GM12878 (cell line): ENCODE data around the gene BCKDHB. TPM values are rescaled to one million over a fixed set of nuclear protein-coding genes. Genes with fewer than 3 reads are reported as not detected.

Experiments
- ATAC-seq: fragments of 200-7000 bp; cut with Tn5 transposase; 3 replicates; pipeline ENCODE4 v1.9.1; 2020; ENCODE audit warnings: mild to moderate bottlenecking, moderate library complexity
- BruUV-seq: library from RNA; stranded (reverse); fragments of 400-500 nt; replicated peaks from 2 replicates; lab custom pipeline; 2021; lab: Mats Ljungman, UMichigan
- CTCF ChIA-PET: fragments of 300-600 bp; sonication (Branson Sonifier 250); formaldehyde crosslinking; extraction: SDS; loops from one replicate; lab custom pipeline; 2021; ENCODE audit warnings: inconsistent platforms; lab: Yijun Ruan, JAX
- POLR2A ChIA-PET: fragments of 350-600 bp; formaldehyde crosslinking; extraction: SDS; loops from one replicate; lab custom pipeline; 2021; ENCODE audit warnings: inconsistent platforms; lab: Charles Lee
- RAD21 ChIA-PET: fragments of 300-600 bp; sonication (Branson Sonifier 250); formaldehyde crosslinking; loops from one replicate; lab custom pipeline; 2023; ENCODE audit warnings: antibody characterized with exemption; ENCODE audit not compliant: unreplicated experiment; lab: Charles Lee
- SMC1A ChIA-PET: fragments of 300-600 bp; sonication (Branson Sonifier 250); formaldehyde crosslinking; loops from one replicate; lab custom pipeline; 2023; ENCODE audit not compliant: unreplicated experiment, uncharacterized antibody; lab: Charles Lee
- DNase-seq: peaks from one replicate; pipeline ENCODE4 v3.0.0-alpha.2; 2011; ENCODE audit warnings: low read depth, low spot score
- FAIRE-seq: peaks from 3 replicates; lab custom pipeline; 2011; peaks lifted over from hg19 to GRCh38; lab: Jason Lieb, UNC
- H2AFZ ChIP-seq: 2 replicates; pipeline ENCODE4 v1.6.0; 2011; ENCODE audit warnings: low read depth, low read length, control low read depth; ENCODE audit not compliant: control insufficient read depth
- H3K27ac ChIP-seq: 2 replicates; pipeline ENCODE4 v1.5.1; 2011; ENCODE audit warnings: control low read depth; ENCODE audit not compliant: control insufficient read depth, insufficient read depth
- H3K27me3 ChIP-seq, 2 experiments: replicated peaks in 1 of 2; 2 replicates each; pipeline versions ENCODE4 v1.6.0 to v1.6.1; 2011; ENCODE audit warnings: low read length in 1 of 2; ENCODE audit not compliant: control insufficient read depth in 2 of 2, insufficient read depth in 2 of 2
- H3K36me3 ChIP-seq, 2 experiments: 2 replicates each; pipeline ENCODE4 v1.5.1; 2011; ENCODE audit warnings: low read length in 1 of 2; ENCODE audit not compliant: control insufficient read depth in 2 of 2, insufficient read depth in 2 of 2
- H3K4me1 ChIP-seq: 2 replicates; pipeline ENCODE4 v1.6.1; 2011; ENCODE audit warnings: mild to moderate bottlenecking, low read length, moderate library complexity, mixed read lengths; ENCODE audit not compliant: control insufficient read depth, insufficient read depth
- H3K4me2 ChIP-seq: 2 replicates; pipeline ENCODE4 v1.6.0; 2011; ENCODE audit warnings: control low read depth; ENCODE audit not compliant: control insufficient read depth, insufficient read depth
- H3K4me3 ChIP-seq: fragments of 200-600 bp; sonication (generic); 2 replicates; pipeline ENCODE4 v1.5.1; 2016
- H3K79me2 ChIP-seq: 2 replicates; pipeline ENCODE4 v1.6.0; 2011; ENCODE audit warnings: low read length; ENCODE audit not compliant: control insufficient read depth, insufficient read depth
- H3K9ac ChIP-seq: 2 replicates; pipeline ENCODE4 v1.8.0; 2011; ENCODE audit warnings: low read length, control low read depth, mixed read lengths; ENCODE audit not compliant: control insufficient read depth, insufficient read depth
- H3K9me3 ChIP-seq: replicated peaks from 3 replicates; pipeline ENCODE4 v1.5.1; 2011; ENCODE audit warnings: mild to moderate bottlenecking, low read length; ENCODE audit not compliant: control insufficient read depth, insufficient read depth
- H4K20me1 ChIP-seq: 2 replicates; pipeline ENCODE4 v1.6.0; 2011; ENCODE audit not compliant: control insufficient read depth, insufficient read depth
- BACH1 ChIP-seq: fragments of 450-650 bp; IDR thresholded peaks from 2 replicates; pipeline ENCODE4 v1.6.1; 2017; ENCODE audit warnings: mild to moderate bottlenecking, borderline replicate concordance
- BMI1 ChIP-seq: fragments of 450-650 bp; IDR thresholded peaks from 2 replicates; pipeline ENCODE4 v1.6.1; 2016; ENCODE audit warnings: mild to moderate bottlenecking, moderate library complexity, borderline replicate concordance
- CHD4 ChIP-seq: fragments of 200-600 bp; sonication (generic); IDR thresholded peaks from 2 replicates; pipeline ENCODE4 v1.6.1; 2016; ENCODE audit warnings: mild to moderate bottlenecking
- DPF2 ChIP-seq: fragments of 450-650 bp; IDR thresholded peaks from 2 replicates; pipeline ENCODE4 v1.6.1; 2017; ENCODE audit warnings: mild to moderate bottlenecking
- RELA ChIP-seq: fragments of 450-650 bp; IDR thresholded peaks from 2 replicates; pipeline ENCODE4 v1.8.0; 2014; ENCODE audit warnings: borderline replicate concordance; ENCODE audit not compliant: partially characterized antibody
- TCF12 ChIP-seq: IDR thresholded peaks from 2 replicates; pipeline ENCODE4 v1.6.1; 2011; ENCODE audit warnings: low read depth, mild to moderate bottlenecking, low read length
- ZNF274 ChIP-seq: IDR thresholded peaks from one replicate; pipeline ENCODE4 v1.8.0; 2011; ENCODE audit not compliant: insufficient read length, insufficient read depth
- WGBS: methylation state at CpG from one replicate; pipeline ENCODE4 v1.1.6; 2016; ENCODE audit warnings: low lambda C conversion rate; ENCODE audit not compliant: insufficient replicate concordance, insufficient coverage; ENCODE audit errors: missing lambda C conversion rate; 5-methylcytosine and 5-hydroxymethylcytosine counted together
- in situ Hi-C: fragments of 300-500 bp; cut with MboI; formaldehyde crosslinking; loops from 9 replicates; pipeline ENCODE4 v1.14.3; 2018; ENCODE audit warnings: mixed read lengths
- intact Hi-C: fragments of 100-400 bp; cut with micrococcal nuclease; formaldehyde crosslinking; loops from one replicate; pipeline ENCODE4 v1.14.2; 2022; ENCODE audit not compliant: unreplicated experiment
- polyA plus RNA-seq, 11 experiments: library from polyadenylated mRNA; depleted of rRNA in 4 of 11; unstranded in 6 of 11; stranded (reverse) in 5 of 11; fragments of >200 nt; fragmentation: Nextera tagmentation in 4 of 11; fragmentation: Illumina TruSeq in 1 of 11; extraction: Ambion mirVana in 4 of 11; extraction: Trizol in 1 of 11; gene quantifications; 1 replicate in 1 of 11; 2 replicates in 10 of 11; pipeline versions ENCODE4 v1.2.1 to v1.2.3, GENCODE V29; 2011 to 2016; ENCODE audit warnings: inconsistent platforms in 2 of 11, missing spikeins in 2 of 11, low read depth in 1 of 11
- total RNA-seq, 4 experiments: library from RNA; depleted of rRNA in 3 of 4; stranded (reverse); fragments of >200 nt in 3 of 4; fragmentation: Illumina TruSeq in 1 of 4; extraction: Trizol in 1 of 4; gene quantifications; 2 replicates each; pipeline versions ENCODE4 v1.2.1 to v1.2.3, GENCODE V29; 2013 to 2021
- TF ChIP-seq, protein P1 (sequence below): fragments of 450-650 bp; IDR thresholded peaks from 2 replicates; pipeline ENCODE4 v1.6.1; 2018; ENCODE audit warnings: borderline replicate concordance, mild to moderate bottlenecking; ENCODE audit not compliant: partially characterized antibody
- TF ChIP-seq, protein P2 (sequence below): fragments of 150-350 bp; IDR thresholded peaks from 2 replicates; pipeline ENCODE4 v1.6.1; 2014; ENCODE audit warnings: mild to moderate bottlenecking, low read depth, low read length
- TF ChIP-seq, protein P3 (sequence below): IDR thresholded peaks from 2 replicates; pipeline ENCODE4 v1.6.1; 2011; ENCODE audit warnings: borderline replicate concordance, low read depth, mild to moderate bottlenecking, moderate library complexity, mixed read lengths, low read length; ENCODE audit not compliant: insufficient read depth; ENCODE audit errors: extremely low read length
- TF ChIP-seq, protein P4 (sequence below): IDR thresholded peaks from 2 replicates; pipeline ENCODE4 v1.6.1; 2011; ENCODE audit warnings: low read depth, low read length, improper control_type of control experiment, borderline replicate concordance

Gene BCKDHB
- total and polyA plus RNA-seq, 10 of the 15 experiments (the other 5 are each of a cell fraction or from before 2014, with no cell fraction given), result 12.9 to 57.1 (median 25.3) TPM

DNA sequence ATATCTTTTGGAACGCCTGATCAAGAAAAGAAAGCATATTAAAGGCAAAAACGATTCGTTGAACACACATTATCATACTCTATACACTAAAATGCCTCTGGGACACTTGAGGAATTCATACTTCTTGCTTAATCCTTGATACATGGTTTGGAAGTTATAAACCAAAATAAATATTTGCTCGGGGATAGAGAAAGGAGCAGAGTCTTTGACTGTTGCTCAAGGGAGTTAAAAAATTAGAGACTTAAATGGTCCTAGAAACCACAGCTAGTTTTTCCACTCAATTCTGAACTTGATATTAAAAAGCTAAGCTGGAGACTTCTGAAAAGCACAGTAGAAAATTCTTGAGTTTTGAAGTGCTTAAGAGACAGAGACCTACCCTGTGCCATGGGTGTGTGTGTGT is 98.9 kb downstream of the BCKDHB start:
- no peak for TF ChIP-seq CHD4
- TF ChIP-seq BMI1, result no peak
- no peak for TF ChIP-seq DPF2
- WGBS, result 95% methylated on average over 4 of the region's 4 CpGs
- POLR2A ChIA-PET, result interaction anchor here (0.7 kb wide), 1 partner anchor 35 kb away, joined by 3 read pairs; no protein-coding TSS in a partner anchor
- Histone ChIP-seq H4K20me1 (no peaks in the 10 kb centered on the region), H3K9me3 (no peaks in the 10 kb centered on the region), H3K79me2 (no peaks in the 10 kb centered on the region), H2AFZ (no peak overlapping the region), H3K27ac (no peak overlapping the region), H3K4me1 (peaks cover under 1% of the 10 kb centered on the region; the same call in 1 of the 2 replicates), H3K4me3 (no peak overlapping the region), H3K36me3 (no peaks in the 10 kb centered on the region), H3K27me3 (no peaks in the 10 kb centered on the region), H3K4me2 (no peak overlapping the region), H3K9ac (no peak overlapping the region)
- no peak for DNase-seq
- CTCF ChIA-PET, result interaction anchor here (3.3 kb wide), 1 partner anchor 8 kb away, joined by 18 read pairs; no protein-coding TSS in a partner anchor
- RAD21 ChIA-PET, result interaction anchor here (1.7 kb wide), 1 partner anchor 9 kb away, joined by 6 read pairs; no protein-coding TSS in a partner anchor
- intact Hi-C loops, result no loop called here
- SMC1A ChIA-PET, result interaction anchor here (0.7 to 4.2 kb wide), 2 partner anchors 8 to 187 kb away, joined by 3 to 19 read pairs; no protein-coding TSS in a partner anchor
- BruUV-seq, result no TSS peak
- in situ Hi-C loops, result loop anchor here (25.0 kb wide), 1 partner anchor 1807 kb away; no protein-coding TSS in a partner anchor
- no peak for ATAC-seq
- FAIRE-seq, result no peak

DNA sequence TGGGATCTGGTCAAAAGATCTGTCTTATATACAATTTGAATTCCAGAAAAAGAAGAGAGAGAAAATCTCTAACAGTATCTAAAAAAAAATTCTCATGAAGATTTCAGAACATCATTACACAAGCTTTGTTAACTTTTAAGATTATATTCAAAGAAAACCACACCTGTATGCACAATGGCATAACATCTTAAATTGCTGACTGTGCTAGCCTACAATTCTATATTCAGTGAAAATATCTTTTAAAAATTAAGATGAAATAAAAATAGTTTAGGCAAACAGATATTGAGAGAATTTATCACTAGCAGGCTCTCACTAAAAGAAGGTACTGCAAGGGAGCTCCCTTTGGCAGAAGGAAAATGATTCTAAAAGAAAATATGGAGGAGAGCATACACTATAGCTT is 100.3 kb downstream of the BCKDHB start:
- Histone ChIP-seq H3K27me3 (no peaks in the 10 kb centered on the region), H3K36me3 (no peaks in the 10 kb centered on the region), H3K4me2 (no peak overlapping the region), H2AFZ (no peak overlapping the region), H3K79me2 (no peaks in the 10 kb centered on the region), H3K4me3 (no peak overlapping the region), H3K4me1 (peaks cover 3% of the 10 kb centered on the region), H3K27ac (no peak overlapping the region), H3K9ac (no peak overlapping the region), H3K9me3 (no peaks in the 10 kb centered on the region), H4K20me1 (no peaks in the 10 kb centered on the region)
- FAIRE-seq (no peak), ATAC-seq (no peak), DNase-seq (no peak)
- ChIA-PET SMC1A (interaction anchor here (0.6 kb wide), 1 partner anchor 44 kb away, joined by 3 read pairs; no protein-coding TSS in a partner anchor), POLR2A (no interaction called here), RAD21 (no interaction called here), CTCF (no interaction called here)
- in situ Hi-C loops (loop anchor here (25.0 kb wide), 1 partner anchor 1806 kb away; no protein-coding TSS in a partner anchor), intact Hi-C loops (no loop called here)
- BruUV-seq, result no TSS peak
- TF ChIP-seq RELA (no peak), BACH1 (no peak), ZNF274 (no peak), TCF12 (no peak)
- TF ChIP-seq, protein P1, sequence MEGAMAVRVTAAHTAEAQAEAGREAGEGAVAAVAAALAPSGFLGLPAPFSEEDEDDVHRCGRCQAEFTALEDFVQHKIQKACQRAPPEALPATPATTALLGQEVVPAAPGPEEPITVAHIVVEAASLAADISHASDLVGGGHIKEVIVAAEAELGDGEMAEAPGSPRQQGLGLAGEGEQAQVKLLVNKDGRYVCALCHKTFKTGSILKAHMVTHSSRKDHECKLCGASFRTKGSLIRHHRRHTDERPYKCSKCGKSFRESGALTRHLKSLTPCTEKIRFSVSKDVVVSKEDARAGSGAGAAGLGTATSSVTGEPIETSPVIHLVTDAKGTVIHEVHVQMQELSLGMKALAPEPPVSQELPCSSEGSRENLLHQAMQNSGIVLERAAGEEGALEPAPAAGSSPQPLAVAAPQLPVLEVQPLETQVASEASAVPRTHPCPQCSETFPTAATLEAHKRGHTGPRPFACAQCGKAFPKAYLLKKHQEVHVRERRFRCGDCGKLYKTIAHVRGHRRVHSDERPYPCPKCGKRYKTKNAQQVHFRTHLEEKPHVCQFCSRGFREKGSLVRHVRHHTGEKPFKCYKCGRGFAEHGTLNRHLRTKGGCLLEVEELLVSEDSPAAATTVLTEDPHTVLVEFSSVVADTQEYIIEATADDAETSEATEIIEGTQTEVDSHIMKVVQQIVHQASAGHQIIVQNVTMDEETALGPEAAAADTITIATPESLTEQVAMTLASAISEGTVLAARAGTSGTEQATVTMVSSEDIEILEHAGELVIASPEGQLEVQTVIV, result no peak
- TF ChIP-seq, protein P2, sequence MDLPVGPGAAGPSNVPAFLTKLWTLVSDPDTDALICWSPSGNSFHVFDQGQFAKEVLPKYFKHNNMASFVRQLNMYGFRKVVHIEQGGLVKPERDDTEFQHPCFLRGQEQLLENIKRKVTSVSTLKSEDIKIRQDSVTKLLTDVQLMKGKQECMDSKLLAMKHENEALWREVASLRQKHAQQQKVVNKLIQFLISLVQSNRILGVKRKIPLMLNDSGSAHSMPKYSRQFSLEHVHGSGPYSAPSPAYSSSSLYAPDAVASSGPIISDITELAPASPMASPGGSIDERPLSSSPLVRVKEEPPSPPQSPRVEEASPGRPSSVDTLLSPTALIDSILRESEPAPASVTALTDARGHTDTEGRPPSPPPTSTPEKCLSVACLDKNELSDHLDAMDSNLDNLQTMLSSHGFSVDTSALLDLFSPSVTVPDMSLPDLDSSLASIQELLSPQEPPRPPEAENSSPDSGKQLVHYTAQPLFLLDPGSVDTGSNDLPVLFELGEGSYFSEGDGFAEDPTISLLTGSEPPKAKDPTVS, result no peak
- TF ChIP-seq, protein P3, sequence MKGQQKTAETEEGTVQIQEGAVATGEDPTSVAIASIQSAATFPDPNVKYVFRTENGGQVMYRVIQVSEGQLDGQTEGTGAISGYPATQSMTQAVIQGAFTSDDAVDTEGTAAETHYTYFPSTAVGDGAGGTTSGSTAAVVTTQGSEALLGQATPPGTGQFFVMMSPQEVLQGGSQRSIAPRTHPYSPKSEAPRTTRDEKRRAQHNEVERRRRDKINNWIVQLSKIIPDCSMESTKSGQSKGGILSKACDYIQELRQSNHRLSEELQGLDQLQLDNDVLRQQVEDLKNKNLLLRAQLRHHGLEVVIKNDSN, result no peak
- TF ChIP-seq, protein P4, sequence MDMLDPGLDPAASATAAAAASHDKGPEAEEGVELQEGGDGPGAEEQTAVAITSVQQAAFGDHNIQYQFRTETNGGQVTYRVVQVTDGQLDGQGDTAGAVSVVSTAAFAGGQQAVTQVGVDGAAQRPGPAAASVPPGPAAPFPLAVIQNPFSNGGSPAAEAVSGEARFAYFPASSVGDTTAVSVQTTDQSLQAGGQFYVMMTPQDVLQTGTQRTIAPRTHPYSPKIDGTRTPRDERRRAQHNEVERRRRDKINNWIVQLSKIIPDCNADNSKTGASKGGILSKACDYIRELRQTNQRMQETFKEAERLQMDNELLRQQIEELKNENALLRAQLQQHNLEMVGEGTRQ, result no peak
